GM12892 (cell line): ENCODE measurements around the gene STARD13.

Source experiments
- DNase-seq: peaks from one replicate; pipeline ENCODE4 v3.0.0; 2011; ENCODE audit not compliant: insufficient read length
- FAIRE-seq: peaks from 2 replicates; lab custom pipeline; 2011; peaks lifted over from hg19 to GRCh38; lab: Jason Lieb, UNC
- POLR2A ChIP-seq: IDR thresholded peaks from 2 replicates; pipeline ENCODE4 v1.6.1; 2011; ENCODE audit warnings: low read depth, low read length, control low read depth
- POLR2AphosphoS5 ChIP-seq: IDR thresholded peaks from 2 replicates; pipeline ENCODE4 v1.6.1; 2011; ENCODE audit warnings: low read depth, low read length, control low read depth
- TAF1 ChIP-seq: IDR thresholded peaks from 2 replicates; pipeline ENCODE4 v1.6.1; 2011; ENCODE audit warnings: low read depth, mild to moderate bottlenecking, control low read depth, low read length, borderline replicate concordance

The STARD13 gene

GRCh38 chr13:33195693-33196464 lies 89.7 kb downstream of the STARD13 start:
- DNase-seq (no peak), FAIRE-seq (no peak)

GRCh38 chr13:33194820-33195692 lies 90.5 kb downstream of the STARD13 start:
- FAIRE-seq (peak; percentile 96), DNase-seq (no peak)
- no peak for TF ChIP-seq TAF1
- peak; percentile 46 for TF ChIP-seq POLR2A

More at GRCh38 chr13:33195693-33196464, 89.7 kb downstream of the STARD13 start:
- TF ChIP-seq POLR2A = no peak
- no peak for TF ChIP-seq TAF1
- TF ChIP-seq POLR2AphosphoS5 = no peak

- FAIRE-seq = peak; percentile 86
- DNase-seq = no peak
- TF ChIP-seq TAF1 = no peak
- no peak for TF ChIP-seq POLR2AphosphoS5
These were observed 92.1 kb downstream of the STARD13 start for GRCh38 chr13:33193428-33193974.

- DNase-seq (no peak), FAIRE-seq (no peak)
- TF ChIP-seq POLR2AphosphoS5 (no peak), POLR2A (no peak), TAF1 (no peak)
These were observed 93.9 kb downstream of the STARD13 start for GRCh38 chr13:33191425-33192210.

GRCh38 chr13:33189470-33189869 lies 96.1 kb downstream of the STARD13 start:
- DNase-seq (no peak), FAIRE-seq (peak; percentile 81)
- TF ChIP-seq TAF1 (no peak), POLR2A (no peak), POLR2AphosphoS5 (no peak)

- FAIRE-seq = peak; percentile 74
- TF ChIP-seq POLR2A = no peak
- TF ChIP-seq TAF1 = no peak
- TF ChIP-seq POLR2AphosphoS5 = no peak
These were observed 97.3 kb downstream of the STARD13 start for GRCh38 chr13:33188093-33188882.

GRCh38 chr13:33186861-33187291 lies 98.7 kb downstream of the STARD13 start:
- no peak for DNase-seq
- FAIRE-seq = no peak
- no peak for TF ChIP-seq TAF1

More at GRCh38 chr13:33188093-33188882, 97.3 kb downstream of the STARD13 start:
- DNase-seq = no peak

GRCh38 chr13:33185853-33186252 lies 99.7 kb downstream of the STARD13 start:
- no peak for TF ChIP-seq TAF1
- TF ChIP-seq POLR2A = no peak
- no peak for TF ChIP-seq POLR2AphosphoS5
- FAIRE-seq = no peak
- DNase-seq = no peak

GRCh38 chr13:33184530-33184929 lies 101.0 kb downstream of the STARD13 start:
- no peak for TF ChIP-seq TAF1
- no peak for TF ChIP-seq POLR2AphosphoS5
- TF ChIP-seq POLR2A = no peak
- no peak for DNase-seq
- FAIRE-seq = no peak

- no peak for DNase-seq
- TF ChIP-seq TAF1 (no peak), POLR2A (no peak), POLR2AphosphoS5 (no peak)
- FAIRE-seq = no peak
These were observed 101.5 kb downstream of the STARD13 start for GRCh38 chr13:33184112-33184490.

GRCh38 chr13:33183431-33184111 lies 102.0 kb downstream of the STARD13 start:
- DNase-seq (no peak), FAIRE-seq (no peak)
- TF ChIP-seq POLR2AphosphoS5 (no peak), TAF1 (no peak), POLR2A (no peak)

- no peak for DNase-seq
- peak; percentile 69 for FAIRE-seq
- TF ChIP-seq POLR2AphosphoS5 = no peak
- no peak for TF ChIP-seq POLR2A
- no peak for TF ChIP-seq TAF1
These were observed 102.8 kb downstream of the STARD13 start for GRCh38 chr13:33182729-33183128.
